Measurements from ENCODE around the gene TCIRG1.

TCIRG1 gene

GRCh38 chr11:68099057-68099456 lies 60.2 kb downstream of the TCIRG1 start:
- ATAC-seq (ENCODE audit: low read depth), result no peak
- Histone ChIP-seq H3K4me3 (ENCODE audit: severe bottlenecking) (no peak overlapping the region), H3K36me3 (ENCODE audit: low read depth) (no peaks in the 10 kb centered on the region), H3K4me1 (ENCODE audit: insufficient read depth, poor library complexity, severe bottlenecking) (no peaks in the 10 kb centered on the region), H3K9me3 (ENCODE audit: severe bottlenecking) (no peaks in the 10 kb centered on the region), H3K27ac (ENCODE audit: poor library complexity, severe bottlenecking) (no peak overlapping the region), H3K27me3 (ENCODE audit: insufficient read depth, poor library complexity, severe bottlenecking) (no peaks in the 10 kb centered on the region)
- no peak for DNase-seq (ENCODE audit: low spot score)
- no peak for TF ChIP-seq CTCF (IDR thresholded peaks at IDR 0.05; ENCODE audit: poor library complexity, severe bottlenecking)

- no peak for TF ChIP-seq CTCF (IDR thresholded peaks at IDR 0.05; ENCODE audit: poor library complexity, severe bottlenecking)
- no peak for ATAC-seq (ENCODE audit: low read depth)
- no peak for DNase-seq (ENCODE audit: low spot score)
Observed at GRCh38 chr11:68099474-68100405, 60.9 kb downstream of the TCIRG1 start.

More at GRCh38 chr11:68099474-68100405, 60.9 kb downstream of the TCIRG1 start:
- H3K4me1 ChIP-seq (ENCODE audit: insufficient read depth, poor library complexity, severe bottlenecking), result no peaks in the 10 kb centered on the region
- H3K27ac ChIP-seq (ENCODE audit: poor library complexity, severe bottlenecking), result no peak overlapping the region
- no peak overlapping the region for H3K4me3 ChIP-seq (ENCODE audit: severe bottlenecking)
- no peaks in the 10 kb centered on the region for H3K9me3 ChIP-seq (ENCODE audit: severe bottlenecking)
- H3K27me3 ChIP-seq (ENCODE audit: insufficient read depth, poor library complexity, severe bottlenecking), result no peaks in the 10 kb centered on the region
- H3K36me3 ChIP-seq (ENCODE audit: low read depth), result no peaks in the 10 kb centered on the region
